ENCODE measurements around the gene GAL3ST2.
"Not testable (repeated sequence)": the region's sequence is repeated elsewhere in the genome, so short reads cannot be mapped to it uniquely, and the experiment has no call there.

The GAL3ST2 gene

DNA sequence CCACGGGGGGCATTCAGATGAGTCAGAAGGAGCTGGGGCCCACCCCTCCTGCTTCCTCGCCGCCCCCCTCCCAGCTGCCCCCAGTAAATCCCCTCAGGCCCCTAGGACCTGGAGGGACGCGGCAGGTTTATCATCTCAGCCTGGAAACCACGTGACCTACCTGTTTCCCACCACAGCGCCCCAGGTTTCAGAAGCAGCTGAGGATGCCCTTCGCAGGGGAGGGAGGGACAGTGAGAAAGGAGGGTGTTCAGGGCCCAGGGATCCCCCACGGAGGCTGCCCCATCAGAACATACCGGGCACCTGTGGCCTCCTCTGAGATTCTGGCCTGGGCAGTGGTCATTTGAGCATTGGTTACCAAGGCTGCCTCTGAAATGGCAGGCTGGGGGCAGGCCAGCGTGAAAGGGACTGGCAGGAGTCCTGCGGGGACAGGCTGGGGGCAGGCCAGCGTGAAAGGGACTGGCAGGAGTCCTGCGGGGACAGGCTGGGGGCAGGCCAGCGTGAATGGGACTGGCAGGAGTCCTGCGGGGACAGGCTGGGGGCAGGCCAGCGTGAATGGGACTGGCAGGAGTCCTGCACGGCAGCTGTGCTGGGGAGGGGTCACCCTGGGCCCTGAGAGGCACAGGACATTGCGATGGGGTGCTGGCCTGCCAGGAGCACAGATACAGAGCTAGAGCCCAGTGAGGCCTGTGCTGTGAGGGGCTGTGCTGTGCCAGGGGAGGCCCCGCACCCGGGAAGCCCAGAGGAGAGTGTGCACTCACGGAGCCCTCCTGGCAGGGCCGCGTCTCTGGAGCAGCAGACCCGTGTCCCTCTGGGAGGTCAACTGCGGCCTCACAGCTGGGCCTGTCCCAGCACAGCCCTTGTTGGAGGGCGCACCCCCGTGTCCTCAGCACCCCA is 33.9 kb downstream of the GAL3ST2 start:
- DNase-seq: no peak

- no peak for DNase-seq
Observed at GRCh38 chr2:241811201-241811951, 34.8 kb downstream of the GAL3ST2 start.

GRCh38 chr2:241811952-241812729 is 35.5 kb downstream of the GAL3ST2 start:
- no peak for DNase-seq

DNA sequence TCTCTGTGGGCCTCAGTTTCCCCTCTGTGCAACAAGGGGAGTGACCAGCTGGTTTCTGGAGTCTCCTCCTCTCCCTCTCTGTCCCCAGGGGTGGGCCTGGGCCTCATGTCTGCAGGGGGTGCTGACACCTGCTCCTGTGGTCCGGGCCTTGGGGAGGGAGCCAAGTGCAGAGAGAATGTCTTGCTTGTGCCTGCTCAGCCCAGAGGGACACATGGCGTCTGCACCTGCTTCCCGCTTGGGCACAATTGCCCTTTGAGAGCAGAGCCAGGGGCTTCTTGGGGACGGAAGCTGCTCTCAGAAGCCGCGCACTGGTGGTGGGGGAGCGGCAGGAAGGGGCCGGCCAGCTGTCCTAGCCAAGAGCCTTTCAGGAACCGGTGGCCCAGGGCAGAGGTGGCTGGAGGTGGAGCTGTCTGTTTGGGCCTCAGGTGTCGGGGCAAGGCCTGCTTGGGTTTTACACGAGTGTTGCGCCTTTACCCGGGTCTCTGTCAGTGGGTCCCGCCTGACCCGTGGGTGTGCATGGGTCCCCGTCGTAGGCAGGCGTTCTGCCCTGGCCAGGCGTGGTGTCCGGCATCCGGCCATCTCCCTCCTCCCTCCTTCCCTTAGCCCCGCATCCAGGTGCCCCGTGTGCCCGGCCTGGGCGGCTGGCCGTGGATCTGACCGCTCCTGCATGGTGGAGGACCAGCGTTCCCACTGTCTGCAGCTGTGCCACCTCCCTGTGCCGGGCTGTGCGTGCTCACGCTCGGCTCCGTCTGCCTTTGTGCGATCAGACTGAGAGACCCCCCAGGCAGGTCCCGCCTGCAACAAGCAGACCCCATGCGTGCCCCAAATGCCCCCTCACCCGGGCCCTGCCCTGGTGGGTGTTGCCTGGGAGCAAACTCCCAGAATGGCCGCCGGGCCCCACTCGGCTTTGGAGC is 36.4 kb downstream of the GAL3ST2 start:
- no peak for DNase-seq

DNA sequence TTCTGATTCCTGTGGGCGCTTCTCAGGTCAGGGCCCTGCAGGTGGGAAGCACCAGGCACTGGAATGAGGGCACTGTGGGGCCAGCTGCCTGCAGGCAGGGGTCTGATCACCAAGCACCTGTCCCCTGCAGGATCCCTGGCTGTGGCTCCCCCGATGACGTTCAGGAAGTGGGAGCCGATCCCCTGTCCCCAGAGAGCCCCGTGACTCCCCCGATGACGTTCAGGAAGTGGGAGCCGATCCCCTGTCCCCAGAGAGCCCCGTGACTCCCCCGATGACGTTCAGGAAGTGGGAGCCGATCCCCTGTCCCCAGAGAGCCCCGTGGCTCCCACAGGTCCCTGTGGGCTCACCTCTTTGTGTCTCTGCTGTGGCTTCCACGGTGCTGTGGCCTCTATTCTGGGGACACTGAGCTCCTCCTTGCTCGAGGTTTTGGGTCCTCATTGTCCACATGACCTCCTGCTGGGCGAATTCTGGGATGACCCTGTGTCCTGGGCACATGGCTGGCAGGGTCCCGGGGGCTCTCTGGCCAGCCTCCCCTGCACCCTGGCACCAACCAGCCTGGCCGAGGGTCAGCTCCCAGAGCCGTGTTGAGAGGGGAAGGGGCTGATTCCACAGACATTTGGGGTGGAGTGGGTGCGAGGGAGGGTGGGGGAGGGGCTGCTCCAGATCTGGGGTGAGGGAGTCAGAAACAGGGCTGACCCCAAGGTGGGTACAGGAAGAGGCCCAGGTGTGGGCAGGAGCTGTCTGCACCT is 37.2 kb downstream of the GAL3ST2 start:
- DNase-seq: no peak

DNA sequence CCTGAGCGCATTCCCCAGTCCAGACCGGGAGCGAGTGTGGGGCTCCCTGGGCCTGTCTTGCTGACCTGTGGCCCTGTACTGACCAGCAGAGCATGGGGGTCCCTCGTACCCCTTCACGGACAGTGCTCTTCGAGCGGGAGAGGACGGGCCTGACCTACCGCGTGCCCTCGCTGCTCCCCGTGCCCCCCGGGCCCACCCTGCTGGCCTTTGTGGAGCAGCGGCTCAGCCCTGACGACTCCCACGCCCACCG is 37.7 kb downstream of the GAL3ST2 start:
- DNase-seq: no peak

DNA sequence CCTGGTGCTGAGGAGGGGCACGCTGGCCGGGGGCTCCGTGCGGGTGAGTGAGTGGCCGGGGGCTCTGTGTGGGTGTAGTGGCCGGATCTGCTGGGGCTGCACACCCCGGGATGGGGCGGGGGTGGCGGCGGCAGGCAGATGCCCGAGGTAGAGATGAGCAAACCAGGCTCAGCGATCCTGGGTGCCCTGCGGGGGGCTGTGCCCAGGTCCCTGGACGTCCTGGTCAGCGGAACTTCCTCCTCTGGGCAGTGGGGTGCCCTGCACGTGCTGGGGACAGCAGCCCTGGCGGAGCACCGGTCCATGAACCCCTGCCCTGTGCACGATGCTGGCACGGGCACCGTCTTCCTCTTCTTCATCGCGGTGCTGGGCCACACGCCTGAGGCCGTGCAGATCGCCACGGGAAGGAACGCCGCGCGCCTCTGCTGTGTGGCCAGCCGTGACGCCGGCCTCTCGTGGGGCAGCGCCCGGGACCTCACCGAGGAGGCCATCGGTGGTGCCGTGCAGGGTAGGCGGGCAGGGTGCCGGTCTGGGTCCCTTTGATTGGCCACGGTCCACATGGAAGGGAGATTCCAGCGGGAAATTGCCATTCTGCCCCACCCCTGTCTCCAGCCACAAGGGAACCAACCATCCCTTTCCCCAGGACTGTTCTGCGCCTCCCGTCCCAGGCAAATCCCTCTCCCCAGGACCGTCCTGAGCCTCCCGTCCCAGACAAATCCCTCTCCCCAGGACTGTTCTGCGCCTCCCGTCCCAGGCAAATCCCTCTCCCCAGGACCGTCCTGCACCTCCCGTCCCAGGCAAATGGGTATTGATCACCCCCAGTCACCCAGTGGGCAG is 38.2 kb downstream of the GAL3ST2 start:
- DNase-seq: no peak

DNA sequence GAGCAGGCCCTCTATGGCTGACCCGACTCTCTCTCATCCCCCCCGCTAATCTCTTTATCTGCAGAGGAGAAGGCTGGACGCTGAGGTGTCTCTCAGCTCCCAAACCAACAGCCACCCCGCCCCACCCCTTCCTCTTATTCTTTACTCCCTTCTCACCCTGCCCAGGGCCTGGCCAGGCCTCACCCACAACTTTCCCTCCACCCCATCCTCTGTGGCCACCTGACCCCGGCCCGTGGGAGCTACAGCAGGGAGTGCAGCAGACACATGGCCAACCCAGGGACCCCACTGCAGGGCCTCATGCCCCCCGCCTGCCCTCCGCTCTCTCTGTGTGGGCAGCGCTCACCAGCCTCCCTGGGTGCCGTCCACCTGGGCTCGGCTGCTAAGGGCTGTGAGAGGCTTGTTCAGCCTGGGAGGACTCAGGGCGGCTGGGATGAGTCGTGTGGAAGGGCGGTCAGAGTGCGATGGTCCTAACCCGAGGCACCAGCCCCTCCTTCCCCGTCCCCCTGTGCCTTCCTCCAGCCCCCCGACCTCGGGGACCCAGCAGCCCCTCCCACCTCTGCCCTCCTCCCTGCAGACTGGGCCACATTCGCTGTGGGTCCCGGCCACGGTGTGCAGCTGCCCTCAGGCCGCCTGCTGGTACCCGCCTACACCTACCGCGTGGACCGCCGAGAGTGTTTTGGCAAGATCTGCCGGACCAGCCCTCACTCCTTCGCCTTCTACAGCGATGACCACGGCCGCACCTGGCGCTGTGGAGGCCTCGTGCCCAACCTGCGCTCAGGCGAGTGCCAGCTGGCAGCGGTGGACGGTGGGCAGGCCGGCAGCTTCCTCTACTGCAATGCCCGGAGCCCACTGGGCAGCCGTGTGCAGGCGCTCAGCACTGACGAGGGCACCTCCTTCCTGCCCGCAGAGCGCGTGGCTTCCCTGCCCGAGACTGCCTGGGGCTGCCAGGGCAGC is 39.1 kb downstream of the GAL3ST2 start:
- DNase-seq: no peak

- DNase-seq: no peak
Observed at GRCh38 chr2:241816431-241817121, 40.0 kb downstream of the GAL3ST2 start.

DNA sequence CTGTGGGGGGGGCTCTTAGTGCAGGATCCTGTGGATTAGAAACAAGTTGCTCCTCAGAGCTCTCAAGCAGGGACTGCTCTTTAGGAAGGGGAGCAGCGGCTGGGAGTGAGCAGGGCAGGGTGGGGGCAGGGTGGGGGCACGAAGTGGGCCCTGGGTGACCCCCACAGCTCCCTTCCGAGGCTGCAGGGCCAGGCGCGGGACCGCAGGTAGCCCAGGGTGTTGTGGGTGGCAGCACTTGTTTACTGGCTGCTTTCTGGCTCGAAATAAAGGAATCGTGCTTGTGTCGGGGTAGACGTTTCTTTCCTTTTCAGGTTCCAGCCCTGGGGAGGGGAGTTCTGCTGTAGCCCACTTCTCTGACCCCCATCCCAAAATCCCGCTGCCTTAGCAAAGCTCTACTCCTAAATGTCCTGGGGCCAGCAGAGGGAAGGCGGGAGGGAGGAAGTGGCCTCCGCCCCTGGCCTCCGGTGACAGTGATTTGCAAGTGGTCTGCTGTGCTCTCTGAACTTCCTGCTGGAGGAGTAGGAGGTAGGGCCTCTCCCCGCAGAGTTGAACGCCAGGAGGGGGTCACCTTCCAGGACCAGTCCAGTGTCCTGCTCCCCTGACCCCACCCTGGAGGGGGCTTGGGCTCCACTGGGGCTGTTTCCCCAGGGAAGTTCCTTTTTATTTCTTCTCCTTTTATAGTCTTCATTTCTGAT is 40.7 kb downstream of the GAL3ST2 start:
- no peak for DNase-seq

DNA sequence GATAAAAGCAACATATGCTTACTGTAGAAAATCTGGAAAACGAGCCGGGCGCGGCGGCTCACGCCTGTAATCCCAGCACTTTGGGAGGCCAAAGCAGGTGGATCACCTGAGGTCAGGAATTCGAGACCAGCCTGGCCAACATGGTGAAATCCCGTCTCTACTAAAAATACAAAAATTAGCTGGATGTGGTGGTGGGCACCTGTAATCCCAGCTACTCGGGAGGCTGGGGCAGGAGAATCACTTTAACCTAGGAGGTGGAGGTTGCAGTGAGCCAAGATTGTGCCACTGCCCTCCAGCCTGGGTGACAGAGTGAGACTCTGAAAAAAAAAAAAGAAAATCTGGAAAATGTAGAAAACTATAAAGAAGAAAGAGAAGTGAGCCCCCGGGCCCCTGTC is 41.2 kb downstream of the GAL3ST2 start:
- not testable (repeated sequence) for DNase-seq

DNA sequence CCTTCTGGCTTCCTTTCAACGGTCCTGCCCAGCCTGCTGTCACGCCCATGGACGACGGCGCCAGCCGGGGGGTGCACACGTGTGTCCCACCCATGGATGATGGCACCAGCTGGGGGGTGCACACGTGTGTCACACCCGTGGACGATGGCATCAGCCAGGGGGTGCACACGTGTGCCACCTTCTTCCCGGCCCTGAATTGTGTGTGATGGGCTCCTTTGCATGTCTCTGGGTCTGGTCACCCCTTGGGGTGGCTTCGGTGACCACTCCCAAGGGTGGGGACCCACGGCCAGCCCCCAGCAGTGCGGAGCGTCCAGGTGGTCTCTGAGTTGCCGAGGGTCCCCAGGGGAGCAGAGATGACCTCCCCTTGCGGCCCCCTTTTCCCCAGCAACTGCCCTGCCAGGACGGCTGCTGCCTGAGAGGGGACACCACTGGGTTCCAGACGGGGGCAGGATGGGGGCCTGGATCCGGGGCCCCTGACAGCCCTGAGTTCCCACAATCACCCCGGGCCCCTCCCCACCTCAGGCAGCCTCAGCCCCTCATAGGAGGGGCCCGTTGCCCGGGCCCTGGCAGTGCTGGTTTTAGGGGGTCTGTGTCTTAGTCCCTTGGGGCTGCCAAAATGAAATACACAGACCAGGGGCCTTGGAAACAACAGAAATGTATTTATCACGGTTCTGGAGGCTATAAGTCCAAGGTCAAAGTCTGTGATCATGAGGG is 41.8 kb downstream of the GAL3ST2 start:
- no peak for DNase-seq

GRCh38 chr2:241818943-241819270 is 42.3 kb downstream of the GAL3ST2 start:
- DNase-seq: no peak

GRCh38 chr2:241819947-241820624 is 43.5 kb downstream of the GAL3ST2 start:
- not testable (repeated sequence) for DNase-seq

DNA sequence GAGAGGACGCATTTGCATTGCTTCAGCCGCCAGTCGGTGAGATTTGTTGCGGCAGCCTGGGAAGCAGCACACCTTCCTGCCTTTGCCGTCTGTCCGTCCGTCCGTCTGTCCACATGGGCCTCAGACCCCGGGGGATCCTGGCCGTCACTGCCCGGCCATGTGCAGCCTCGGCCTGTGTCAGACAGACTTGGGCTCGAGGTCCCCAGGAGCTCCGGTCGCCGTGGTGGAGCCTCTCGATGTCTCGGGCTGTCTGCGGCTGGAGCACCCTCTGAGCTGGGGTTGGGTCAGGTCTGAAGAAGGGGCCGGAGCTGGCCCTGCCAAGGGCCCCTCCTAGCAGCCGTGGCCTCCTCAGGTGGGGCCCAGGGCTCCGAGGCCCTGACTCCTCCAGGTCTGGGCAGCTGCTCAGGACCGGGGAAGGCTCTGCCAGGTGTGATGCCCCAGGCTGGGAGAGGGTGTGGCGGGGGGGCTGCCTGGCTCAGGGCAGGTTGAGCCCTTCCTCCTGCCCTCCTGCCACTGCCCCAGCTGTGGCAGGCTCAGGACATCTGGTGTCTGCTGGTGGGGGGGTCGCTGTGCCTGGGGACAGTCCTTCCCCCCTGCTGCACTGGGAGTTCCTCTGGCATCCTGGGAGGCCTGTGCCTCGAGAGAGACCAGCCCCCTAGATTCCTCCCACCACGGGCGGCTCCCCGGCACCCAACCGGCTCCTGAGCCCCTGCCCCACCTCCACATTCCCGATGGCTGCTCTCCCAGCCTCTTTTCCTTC is 44.2 kb downstream of the GAL3ST2 start:
- no peak for DNase-seq
